ENCODE measurements around the gene NIM1K.

Gene NIM1K

GRCh38 chr5:43191740-43192557, at the start of gene NIM1K:
NIM1K (plus strand) TSS chr5:43192225; CDS start chr5:43245776, 53,551 bp downstream.
- TF ChIP-seq, protein P1, sequence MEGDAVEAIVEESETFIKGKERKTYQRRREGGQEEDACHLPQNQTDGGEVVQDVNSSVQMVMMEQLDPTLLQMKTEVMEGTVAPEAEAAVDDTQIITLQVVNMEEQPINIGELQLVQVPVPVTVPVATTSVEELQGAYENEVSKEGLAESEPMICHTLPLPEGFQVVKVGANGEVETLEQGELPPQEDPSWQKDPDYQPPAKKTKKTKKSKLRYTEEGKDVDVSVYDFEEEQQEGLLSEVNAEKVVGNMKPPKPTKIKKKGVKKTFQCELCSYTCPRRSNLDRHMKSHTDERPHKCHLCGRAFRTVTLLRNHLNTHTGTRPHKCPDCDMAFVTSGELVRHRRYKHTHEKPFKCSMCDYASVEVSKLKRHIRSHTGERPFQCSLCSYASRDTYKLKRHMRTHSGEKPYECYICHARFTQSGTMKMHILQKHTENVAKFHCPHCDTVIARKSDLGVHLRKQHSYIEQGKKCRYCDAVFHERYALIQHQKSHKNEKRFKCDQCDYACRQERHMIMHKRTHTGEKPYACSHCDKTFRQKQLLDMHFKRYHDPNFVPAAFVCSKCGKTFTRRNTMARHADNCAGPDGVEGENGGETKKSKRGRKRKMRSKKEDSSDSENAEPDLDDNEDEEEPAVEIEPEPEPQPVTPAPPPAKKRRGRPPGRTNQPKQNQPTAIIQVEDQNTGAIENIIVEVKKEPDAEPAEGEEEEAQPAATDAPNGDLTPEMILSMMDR (IDR thresholded peaks at IDR 0.05; ENCODE audit: low read depth, low read length): no peak
- H3K36me3 ChIP-seq: no peaks in the 10 kb centered on the region
- H3K9me3 ChIP-seq (ENCODE audit: severe bottlenecking): no peaks in the 10 kb centered on the region
- DNase-seq: peak; percentile 83
- peak within 1 kb of the TSS; percentile 69 for H3K4me3 ChIP-seq (ENCODE audit: low read depth, low read length)
- H3K27me3 ChIP-seq (ENCODE audit: insufficient read depth, low read depth, severe bottlenecking): no peaks in the 10 kb centered on the region
- no peak within 1 kb of the TSS for H3K27ac ChIP-seq

- no peaks in the 10 kb centered on the region for H3K27me3 ChIP-seq (ENCODE audit: insufficient read depth, low read depth, severe bottlenecking)
- TF ChIP-seq, protein P1 (IDR thresholded peaks at IDR 0.05; ENCODE audit: low read depth, low read length): no peak
- no peaks in the 10 kb centered on the region for H3K9me3 ChIP-seq (ENCODE audit: severe bottlenecking)
- no peak overlapping the region for H3K27ac ChIP-seq
- H3K36me3 ChIP-seq: peaks cover 39% of the 10 kb centered on the region
- no peak for DNase-seq
- H3K4me3 ChIP-seq (ENCODE audit: low read depth, low read length): no peak overlapping the region
These were observed 47.0 kb upstream of the NIM1K start for GRCh38 chr5:43145071-43145470.

DNA sequence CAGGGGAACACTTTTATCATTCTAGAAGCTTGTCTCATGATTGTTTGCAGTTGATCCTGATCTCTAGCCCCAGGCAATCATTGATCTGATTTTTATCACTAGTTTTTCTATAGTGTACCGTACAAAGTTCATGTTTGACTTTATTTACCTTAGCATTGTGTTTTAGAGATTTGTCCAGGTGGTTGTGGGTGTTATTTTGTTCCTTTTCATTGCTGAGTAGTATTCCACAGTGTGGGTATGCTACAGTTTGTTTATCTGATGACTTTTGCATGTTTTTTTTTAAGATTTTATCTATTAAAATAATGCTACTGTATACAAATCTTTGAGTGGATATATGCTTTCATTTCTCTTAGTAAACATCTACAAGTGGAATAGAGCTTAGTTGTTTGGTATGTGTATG, 45.1 kb upstream of the NIM1K start:
- H3K27me3 ChIP-seq (ENCODE audit: insufficient read depth, low read depth, severe bottlenecking): no peaks in the 10 kb centered on the region
- no peak overlapping the region for H3K4me3 ChIP-seq (ENCODE audit: low read depth, low read length)
- TF ChIP-seq, protein P1 (IDR thresholded peaks at IDR 0.05; ENCODE audit: low read depth, low read length): no peak
- no peak overlapping the region for H3K27ac ChIP-seq
- H3K9me3 ChIP-seq (ENCODE audit: severe bottlenecking): no peaks in the 10 kb centered on the region
- DNase-seq: no peak
- H3K36me3 ChIP-seq: peaks cover 28% of the 10 kb centered on the region

DNA sequence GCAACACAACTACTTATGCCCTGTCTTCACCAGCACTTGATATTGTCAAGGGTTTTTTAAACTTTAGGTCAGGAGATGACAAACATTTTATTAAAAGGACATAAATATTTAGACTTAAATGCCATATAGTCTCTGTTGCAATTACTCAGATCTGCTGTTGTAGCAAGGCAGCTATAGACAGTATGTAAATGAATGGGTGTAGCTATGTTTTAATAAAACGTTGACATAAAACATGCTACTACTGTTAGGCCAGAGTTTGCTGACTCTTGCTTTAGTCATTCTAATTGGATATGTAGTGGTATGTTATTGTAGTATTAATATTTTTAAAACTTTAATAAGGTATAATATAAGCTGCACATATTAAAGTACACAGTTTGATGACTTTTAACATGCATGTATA, 43.6 kb upstream of the NIM1K start:
- no peak for DNase-seq
- TF ChIP-seq, protein P1 (IDR thresholded peaks at IDR 0.05; ENCODE audit: low read depth, low read length): no peak
- peaks cover 34% of the 10 kb centered on the region for H3K36me3 ChIP-seq
- H3K4me3 ChIP-seq (ENCODE audit: low read depth, low read length): no peak overlapping the region
- no peak overlapping the region for H3K27ac ChIP-seq
- H3K27me3 ChIP-seq (ENCODE audit: insufficient read depth, low read depth, severe bottlenecking): no peaks in the 10 kb centered on the region
- no peaks in the 10 kb centered on the region for H3K9me3 ChIP-seq (ENCODE audit: severe bottlenecking)

DNA sequence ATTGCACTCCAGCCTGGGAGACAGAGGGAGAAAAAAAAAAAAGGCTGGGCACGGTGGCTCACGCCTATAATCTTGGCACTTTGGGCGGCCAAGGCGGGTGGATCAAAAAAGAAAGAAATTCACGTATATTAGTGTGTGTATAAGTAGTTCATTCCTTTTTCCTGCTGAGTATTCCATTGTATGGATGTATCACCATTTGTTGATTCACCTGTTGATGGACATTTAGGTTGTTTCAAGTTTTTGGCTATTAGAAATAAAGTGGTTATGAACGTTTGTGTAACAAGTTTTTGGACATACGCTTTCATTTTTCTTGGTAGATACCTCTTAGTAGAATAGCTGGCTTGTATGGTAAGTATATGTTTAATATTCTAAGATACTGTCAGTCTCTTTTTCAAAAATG, 42.8 kb upstream of the NIM1K start:
- no peaks in the 10 kb centered on the region for H3K27me3 ChIP-seq (ENCODE audit: insufficient read depth, low read depth, severe bottlenecking)
- H3K27ac ChIP-seq: no peak overlapping the region
- DNase-seq: no peak
- no peak overlapping the region for H3K4me3 ChIP-seq (ENCODE audit: low read depth, low read length)
- no peaks in the 10 kb centered on the region for H3K9me3 ChIP-seq (ENCODE audit: severe bottlenecking)
- TF ChIP-seq, protein P1 (IDR thresholded peaks at IDR 0.05; ENCODE audit: low read depth, low read length): no peak
- peaks cover 35% of the 10 kb centered on the region for H3K36me3 ChIP-seq

All from WERI-Rb-1 (cell line).